Glomerular visceral epithelial cell (primary cell): ENCODE results near the gene KCND3.

Experiments used
- DNase-seq: peaks from one replicate; pipeline ENCODE4 v3.0.0-alpha.2; 2016; ENCODE audit errors: extremely low spot score

Gene KCND3

GRCh38 chr1:111882986-111883560, 106.4 kb downstream of the KCND3 start:
- no peak for DNase-seq

- no peak for DNase-seq
Measured at GRCh38 chr1:111882559-111882958, 106.9 kb downstream of the KCND3 start.

- no peak for DNase-seq
Measured at GRCh38 chr1:111880881-111881837, 108.3 kb downstream of the KCND3 start.

GRCh38 chr1:111879081-111879480, 110.4 kb downstream of the KCND3 start:
- no peak for DNase-seq

GRCh38 chr1:111878649-111879048, 110.8 kb downstream of the KCND3 start:
- peak; percentile 2 for DNase-seq

GRCh38 chr1:111878091-111878490, 111.4 kb downstream of the KCND3 start:
- no peak for DNase-seq

GRCh38 chr1:111876631-111877030, 112.8 kb downstream of the KCND3 start:
- no peak for DNase-seq

GRCh38 chr1:111875640-111876039, 113.8 kb downstream of the KCND3 start:
- DNase-seq = no peak

GRCh38 chr1:111873460-111874030, 115.9 kb downstream of the KCND3 start:
- DNase-seq = no peak

GRCh38 chr1:111870181-111870580, 119.3 kb downstream of the KCND3 start:
- DNase-seq = no peak

GRCh38 chr1:111867868-111868440, 121.5 kb downstream of the KCND3 start:
- DNase-seq = no peak

GRCh38 chr1:111864862-111865261, 124.6 kb downstream of the KCND3 start:
- no peak for DNase-seq

GRCh38 chr1:111863401-111863800, 126.1 kb downstream of the KCND3 start:
- no peak for DNase-seq

GRCh38 chr1:111862599-111862998, 126.9 kb downstream of the KCND3 start:
- DNase-seq = no peak

GRCh38 chr1:111861523-111861922, 127.9 kb downstream of the KCND3 start:
- no peak for DNase-seq

- DNase-seq = no peak
Measured at GRCh38 chr1:111857194-111857651, 132.2 kb downstream of the KCND3 start.

GRCh38 chr1:111856411-111857185, 132.9 kb downstream of the KCND3 start:
- DNase-seq = no peak

GRCh38 chr1:111855260-111855659, 134.2 kb downstream of the KCND3 start:
- no peak for DNase-seq

- no peak for DNase-seq
Measured at GRCh38 chr1:111852261-111852721, 137.2 kb downstream of the KCND3 start.

GRCh38 chr1:111851552-111851951, 137.9 kb downstream of the KCND3 start:
- no peak for DNase-seq

GRCh38 chr1:111850109-111850508, 139.4 kb downstream of the KCND3 start:
- DNase-seq = no peak
